Fibroblast of the aortic adventitia (primary cell): Measurements from ENCODE around the gene TRAPPC6A. TPM values are rescaled to one million over a fixed set of nuclear protein-coding genes. Genes with fewer than 3 reads are reported as not detected.

Experiments used
- DNase-seq: peaks from one replicate; pipeline ENCODE4 v3.0.0-alpha.2; 2010; ENCODE audit warnings: low read depth
- H3K4me3 ChIP-seq: 2 replicates; pipeline ENCODE4 v1.5.1; 2011; ENCODE audit warnings: low read depth, mild to moderate bottlenecking, control low read depth, low read length, moderate library complexity
- CTCF ChIP-seq: IDR thresholded peaks from 2 replicates; pipeline ENCODE4 v1.5.1; 2011; ENCODE audit warnings: mild to moderate bottlenecking, low read length, control low read depth, inconsistent platforms; ENCODE audit not compliant: insufficient read depth
- total RNA-seq: library from RNA; depleted of rRNA; stranded (reverse); fragments of >200 nt; gene quantifications from 2 replicates; pipeline ENCODE4 v1.2.3, GENCODE V29; 2012; ENCODE audit warnings: low replicate concordance

Gene TRAPPC6A
- total RNA-seq, 1 donor = 6.9 TPM

- no peak for DNase-seq
- no peak for TF ChIP-seq CTCF
- H3K4me3 ChIP-seq = no peak overlapping the region
Observed at GRCh38 chr19:45147835-45148676, 30.0 kb downstream of the TRAPPC6A start.

- TF ChIP-seq CTCF = no peak
- no peak for DNase-seq
- no peak overlapping the region for H3K4me3 ChIP-seq
Observed at GRCh38 chr19:45146741-45147205, 31.3 kb downstream of the TRAPPC6A start.

- no peak for TF ChIP-seq CTCF
- no peak for DNase-seq
- H3K4me3 ChIP-seq = no peak overlapping the region
Observed at GRCh38 chr19:45146251-45146650, 31.8 kb downstream of the TRAPPC6A start.

- H3K4me3 ChIP-seq = no peak overlapping the region
- no peak for DNase-seq
- no peak for TF ChIP-seq CTCF
Observed at GRCh38 chr19:45145270-45146189, 32.5 kb downstream of the TRAPPC6A start.

GRCh38 chr19:45144431-45145269 lies 33.4 kb downstream of the TRAPPC6A start:
- H3K4me3 ChIP-seq = no peak overlapping the region
- DNase-seq = no peak
- TF ChIP-seq CTCF = no peak

- no peak for TF ChIP-seq CTCF
Observed at GRCh38 chr19:45142726-45143110, 35.3 kb downstream of the TRAPPC6A start.

More at GRCh38 chr19:45142726-45143110, 35.3 kb downstream of the TRAPPC6A start:
- DNase-seq = peak; percentile 21
- H3K4me3 ChIP-seq = no peak overlapping the region
